Smooth muscle cell of trachea (primary cell): ENCODE data around the gene CPXM1. TPM values are rescaled to one million over a fixed set of nuclear protein-coding genes. Genes with fewer than 3 reads are reported as not detected.

Experiments
- total RNA-seq: library from RNA; depleted of rRNA; stranded (reverse); fragments of >200 nt; gene quantifications from 2 replicates; pipeline ENCODE4 v1.2.1, GENCODE V29; 2014

The CPXM1 gene
- under 0.01 and 0.83 TPM in 2 replicates for total RNA-seq

GRCh38 chr20:2800521-2801285 is at the start of gene CPXM1:
TSS of gene CPXM1 (minus strand) at chr20:2800627. CDS start at chr20:2800572, 55 bp downstream.

GRCh38 chr20:2840138-2840966 is 39.9 kb upstream of the CPXM1 start, which contains the start of the genes PCED1A and VPS16:
TSS of gene PCED1A (minus strand) at chr20:2840655. CDS start at chr20:2839912, 743 bp downstream.
TSS of gene VPS16 (plus strand) at chr20:2840745. CDS start at chr20:2840775, 30 bp downstream.

GRCh38 chr20:2816030-2816582 is 15.7 kb upstream of the CPXM1 start, which contains the start of gene TMEM239:
TSS of gene TMEM239 (plus strand) at chr20:2816364. CDS start at chr20:2816555, 191 bp downstream.

GRCh38 chr20:2814587-2815051 is 14.2 kb upstream of the CPXM1 start, which contains the start of gene C20orf141:
TSS of gene C20orf141 (plus strand) at chr20:2814987. CDS start at chr20:2815185, 198 bp downstream.

Other genes starting within 250 kb of the CPXM1 start
- gene NOP56, start 148.0 kb downstream of the CPXM1 start, total RNA-seq, result 98.0 and 121 TPM in 2 replicates
- 81.4 and 123 TPM in 2 replicates for gene IDH3B, start 136.4 kb downstream of the CPXM1 start, total RNA-seq
- 0.15 and 0.99 TPM in 2 replicates for gene EBF4, start 107.8 kb downstream of the CPXM1 start, total RNA-seq
- gene C20orf141, start 14.4 kb upstream of the CPXM1 start, total RNA-seq, result 0.50 TPM in 1 of 2 replicates, not detected in the other
- under 0.01 TPM in 1 of 2 replicates, not detected in the other for gene TMEM239, start 15.7 kb upstream of the CPXM1 start, total RNA-seq
- gene PCED1A, start 40.0 kb upstream of the CPXM1 start, total RNA-seq, result 24.0 and 48.8 TPM in 2 replicates
- gene VPS16, start 40.1 kb upstream of the CPXM1 start, total RNA-seq, result 60.9 and 61.9 TPM in 2 replicates
- gene PTPRA, start 72.9 kb upstream of the CPXM1 start, total RNA-seq, result 36.2 and 38.4 TPM in 2 replicates
- gene GNRH2, start 243.0 kb upstream of the CPXM1 start, total RNA-seq, result 0.15 and 0.50 TPM in 2 replicates
- gene MRPS26, start 245.4 kb upstream of the CPXM1 start, total RNA-seq, result 31.4 and 32.7 TPM in 2 replicates